A549 (cell line): Measurements from ENCODE around the gene ANKRD23.

Experiments
- CBX8 ChIP-seq: fragments of 200-600 bp; sonication (generic); IDR thresholded peaks from 2 replicates; pipeline ENCODE4 v1.6.1; 2016
- CEBPB ChIP-seq, 2 experiments: fragments of >200 bp in 1 of 2; sonication (Bioruptor Twin) in 1 of 2; formaldehyde crosslinking in 1 of 2; IDR thresholded peaks; 2 replicates each; pipeline ENCODE4 v1.6.1; 2012 to 2016
- EHF ChIP-seq: fragments of 250-450 bp; sonication (Bioruptor Pico); IDR thresholded peaks from 2 replicates; pipeline ENCODE4 v1.5.0; 2020; ENCODE audit warnings: mild to moderate bottlenecking
- ESRRA ChIP-seq: fragments of 150-350 bp; IDR thresholded peaks from 2 replicates; pipeline ENCODE4 v1.6.1; 2014; ENCODE audit warnings: mild to moderate bottlenecking, low read length, borderline replicate concordance
- HDAC2 ChIP-seq: fragments of 200-600 bp; sonication (generic); IDR thresholded peaks from 2 replicates; pipeline ENCODE4 v1.6.1; 2016
- KDM1A ChIP-seq: fragments of 200-600 bp; sonication (generic); IDR thresholded peaks from 2 replicates; pipeline ENCODE4 v1.6.1; 2016; ENCODE audit warnings: low read depth, mild to moderate bottlenecking
- MYC ChIP-seq: IDR thresholded peaks from 2 replicates; pipeline ENCODE4 v1.6.1; 2012; ENCODE audit warnings: mild to moderate bottlenecking, inconsistent platforms, low read length, improper control_type of control experiment, borderline replicate concordance
- NPAS2 ChIP-seq: fragments of 250-450 bp; sonication (Bioruptor Pico); IDR thresholded peaks from 2 replicates; pipeline ENCODE4 v1.8.0; 2022; ENCODE audit warnings: mild to moderate bottlenecking, moderate library complexity, borderline replicate concordance
- RFX5 ChIP-seq: fragments of 450-650 bp; IDR thresholded peaks from 2 replicates; pipeline ENCODE4 v1.7.1; 2014; ENCODE audit warnings: antibody characterized with exemption, mild to moderate bottlenecking, moderate library complexity
- ZC3H11A ChIP-seq: fragments of 450-650 bp; IDR thresholded peaks from 2 replicates; pipeline ENCODE4 v1.6.1; 2014; ENCODE audit warnings: antibody characterized with exemption, mild to moderate bottlenecking
- ZSCAN20 ChIP-seq: fragments of 250-450 bp; sonication (Bioruptor Pico); IDR thresholded peaks from 2 replicates; pipeline ENCODE4 v1.8.0; 2022; ENCODE audit warnings: mild to moderate bottlenecking, moderate library complexity
- TF ChIP-seq, protein P1 (sequence below): fragments of >200 bp; sonication (Bioruptor Twin); formaldehyde crosslinking; IDR thresholded peaks from 3 replicates; pipeline ENCODE4 v1.5.1; 2016
- TF ChIP-seq, protein P2 (sequence below): IDR thresholded peaks from 2 replicates; pipeline ENCODE4 v1.6.1; 2012
- TF ChIP-seq, protein P3 (sequence below): fragments of 200-600 bp; sonication (generic); IDR thresholded peaks from 2 replicates; pipeline ENCODE4 v1.6.1; 2016; ENCODE audit warnings: antibody characterized with exemption, mild to moderate bottlenecking, moderate library complexity

DNA sequence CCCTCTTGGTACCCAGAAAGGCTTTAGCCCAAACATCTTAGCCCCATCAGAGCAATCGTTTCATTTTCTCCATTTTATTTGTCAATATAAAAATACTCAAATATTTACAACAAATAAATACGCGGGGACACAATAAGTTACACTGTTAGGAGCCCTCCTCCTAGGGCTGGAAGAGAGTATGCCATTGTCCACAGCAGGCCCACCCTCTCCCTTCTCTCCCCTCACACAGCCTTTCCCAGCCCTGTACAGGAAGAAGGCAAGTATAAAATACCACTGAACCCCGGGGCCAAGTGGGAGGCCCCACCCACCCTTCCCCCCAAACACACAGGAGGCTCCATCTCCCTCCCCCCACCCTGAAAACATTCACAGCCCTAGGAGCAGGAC lies 15.9 kb upstream of the ANKRD23 start:
- TF ChIP-seq, protein P1, sequence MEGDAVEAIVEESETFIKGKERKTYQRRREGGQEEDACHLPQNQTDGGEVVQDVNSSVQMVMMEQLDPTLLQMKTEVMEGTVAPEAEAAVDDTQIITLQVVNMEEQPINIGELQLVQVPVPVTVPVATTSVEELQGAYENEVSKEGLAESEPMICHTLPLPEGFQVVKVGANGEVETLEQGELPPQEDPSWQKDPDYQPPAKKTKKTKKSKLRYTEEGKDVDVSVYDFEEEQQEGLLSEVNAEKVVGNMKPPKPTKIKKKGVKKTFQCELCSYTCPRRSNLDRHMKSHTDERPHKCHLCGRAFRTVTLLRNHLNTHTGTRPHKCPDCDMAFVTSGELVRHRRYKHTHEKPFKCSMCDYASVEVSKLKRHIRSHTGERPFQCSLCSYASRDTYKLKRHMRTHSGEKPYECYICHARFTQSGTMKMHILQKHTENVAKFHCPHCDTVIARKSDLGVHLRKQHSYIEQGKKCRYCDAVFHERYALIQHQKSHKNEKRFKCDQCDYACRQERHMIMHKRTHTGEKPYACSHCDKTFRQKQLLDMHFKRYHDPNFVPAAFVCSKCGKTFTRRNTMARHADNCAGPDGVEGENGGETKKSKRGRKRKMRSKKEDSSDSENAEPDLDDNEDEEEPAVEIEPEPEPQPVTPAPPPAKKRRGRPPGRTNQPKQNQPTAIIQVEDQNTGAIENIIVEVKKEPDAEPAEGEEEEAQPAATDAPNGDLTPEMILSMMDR: no peak
- TF ChIP-seq CBX8: no peak
- TF ChIP-seq ZC3H11A: no peak
- no peak for TF ChIP-seq ZSCAN20 (CRISPR knock-in tag)
- no peak for TF ChIP-seq KDM1A
- TF ChIP-seq, protein P2, sequence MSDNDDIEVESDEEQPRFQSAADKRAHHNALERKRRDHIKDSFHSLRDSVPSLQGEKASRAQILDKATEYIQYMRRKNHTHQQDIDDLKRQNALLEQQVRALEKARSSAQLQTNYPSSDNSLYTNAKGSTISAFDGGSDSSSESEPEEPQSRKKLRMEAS: no peak
- no peak for TF ChIP-seq MYC
- TF ChIP-seq EHF (CRISPR knock-in tag): no peak
- TF ChIP-seq HDAC2: no peak
- TF ChIP-seq, protein P3, sequence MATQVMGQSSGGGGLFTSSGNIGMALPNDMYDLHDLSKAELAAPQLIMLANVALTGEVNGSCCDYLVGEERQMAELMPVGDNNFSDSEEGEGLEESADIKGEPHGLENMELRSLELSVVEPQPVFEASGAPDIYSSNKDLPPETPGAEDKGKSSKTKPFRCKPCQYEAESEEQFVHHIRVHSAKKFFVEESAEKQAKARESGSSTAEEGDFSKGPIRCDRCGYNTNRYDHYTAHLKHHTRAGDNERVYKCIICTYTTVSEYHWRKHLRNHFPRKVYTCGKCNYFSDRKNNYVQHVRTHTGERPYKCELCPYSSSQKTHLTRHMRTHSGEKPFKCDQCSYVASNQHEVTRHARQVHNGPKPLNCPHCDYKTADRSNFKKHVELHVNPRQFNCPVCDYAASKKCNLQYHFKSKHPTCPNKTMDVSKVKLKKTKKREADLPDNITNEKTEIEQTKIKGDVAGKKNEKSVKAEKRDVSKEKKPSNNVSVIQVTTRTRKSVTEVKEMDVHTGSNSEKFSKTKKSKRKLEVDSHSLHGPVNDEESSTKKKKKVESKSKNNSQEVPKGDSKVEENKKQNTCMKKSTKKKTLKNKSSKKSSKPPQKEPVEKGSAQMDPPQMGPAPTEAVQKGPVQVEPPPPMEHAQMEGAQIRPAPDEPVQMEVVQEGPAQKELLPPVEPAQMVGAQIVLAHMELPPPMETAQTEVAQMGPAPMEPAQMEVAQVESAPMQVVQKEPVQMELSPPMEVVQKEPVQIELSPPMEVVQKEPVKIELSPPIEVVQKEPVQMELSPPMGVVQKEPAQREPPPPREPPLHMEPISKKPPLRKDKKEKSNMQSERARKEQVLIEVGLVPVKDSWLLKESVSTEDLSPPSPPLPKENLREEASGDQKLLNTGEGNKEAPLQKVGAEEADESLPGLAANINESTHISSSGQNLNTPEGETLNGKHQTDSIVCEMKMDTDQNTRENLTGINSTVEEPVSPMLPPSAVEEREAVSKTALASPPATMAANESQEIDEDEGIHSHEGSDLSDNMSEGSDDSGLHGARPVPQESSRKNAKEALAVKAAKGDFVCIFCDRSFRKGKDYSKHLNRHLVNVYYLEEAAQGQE: no peak
- TF ChIP-seq NPAS2: no peak
- no peak for TF ChIP-seq ESRRA
- no peak for TF ChIP-seq CEBPB (IDR thresholded peaks at IDR 0.05)
- TF ChIP-seq RFX5: no peak
